ENCODE data around the gene MZT1.
"Not testable (repeated sequence)": the region's sequence is repeated elsewhere in the genome, so short reads cannot be mapped to it uniquely, and the experiment has no call there.

The MZT1 gene, protein sequence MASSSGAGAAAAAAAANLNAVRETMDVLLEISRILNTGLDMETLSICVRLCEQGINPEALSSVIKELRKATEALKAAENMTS

DNA sequence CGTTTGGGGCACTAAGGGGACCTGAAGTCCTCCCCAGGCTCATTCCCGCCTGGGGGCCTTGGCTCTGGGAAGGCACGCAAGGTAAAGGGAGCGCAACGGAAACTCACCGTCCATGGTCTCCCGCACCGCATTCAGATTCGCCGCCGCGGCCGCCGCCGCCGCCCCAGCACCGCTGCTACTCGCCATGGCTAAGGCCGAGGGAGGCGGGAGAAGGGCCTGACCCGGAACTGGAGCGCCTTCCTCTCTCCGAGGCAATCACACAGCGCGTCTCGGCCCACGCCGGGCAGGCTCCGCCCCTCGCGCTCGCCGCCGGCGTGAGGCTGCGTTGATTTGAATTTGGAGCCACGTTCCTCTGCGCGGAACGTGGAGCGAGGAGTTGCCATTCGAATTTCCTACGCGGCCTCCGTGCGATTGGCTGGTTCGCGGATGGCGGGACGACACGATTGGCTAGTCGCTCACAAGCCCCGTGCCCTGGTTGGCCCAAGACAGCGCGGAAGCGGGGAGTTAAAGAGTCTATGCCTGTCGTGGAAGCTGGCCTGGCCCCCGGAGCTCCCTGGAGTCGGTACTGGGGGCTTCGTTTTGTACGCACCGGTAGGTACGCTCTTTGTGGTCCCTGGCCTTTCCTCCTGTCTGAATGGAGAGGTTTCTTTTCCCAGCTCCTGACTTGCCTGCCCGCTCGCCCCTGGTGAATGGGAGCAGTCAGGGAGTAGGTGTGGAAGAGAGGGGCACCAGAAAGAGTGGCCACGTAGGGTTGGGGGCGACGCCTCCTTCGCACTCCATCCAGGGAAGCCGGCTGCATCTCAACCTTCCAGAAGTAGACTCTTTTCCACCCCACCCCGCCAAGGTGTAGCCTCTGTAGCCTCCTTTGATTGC is at the start of gene MZT1, which contains the start of gene BORA:
TSS of gene MZT1 (minus strand) at position 213 of the 873 bp plus-strand sequence. CDS start at position 186, 27 bp downstream.
TSS of gene BORA (plus strand) at position 507 of the 873 bp plus-strand sequence. CDS start 1,018 bp downstream, outside the sequence.
- DNase-seq, result peak; percentile 60 to 86

DNA sequence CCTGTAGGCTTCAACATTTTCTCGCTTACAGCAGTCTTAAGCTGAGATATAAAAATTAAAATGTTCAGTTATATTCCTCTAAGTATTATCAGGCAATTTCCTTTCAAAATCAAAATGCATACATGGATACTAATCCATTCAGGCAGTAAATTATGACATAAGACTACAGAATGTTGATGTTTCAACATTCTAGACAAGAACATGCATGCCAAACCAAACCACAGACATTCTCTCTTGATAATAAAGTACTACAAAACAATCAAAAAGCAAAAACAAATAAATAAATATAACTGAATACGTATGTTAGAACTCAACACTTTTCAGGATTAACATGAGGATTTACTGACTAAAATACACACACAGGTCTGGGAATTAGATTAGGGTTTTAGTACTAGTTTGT is 46.6 kb upstream of the MZT1 start:
- DNase-seq, result no peak

DNA sequence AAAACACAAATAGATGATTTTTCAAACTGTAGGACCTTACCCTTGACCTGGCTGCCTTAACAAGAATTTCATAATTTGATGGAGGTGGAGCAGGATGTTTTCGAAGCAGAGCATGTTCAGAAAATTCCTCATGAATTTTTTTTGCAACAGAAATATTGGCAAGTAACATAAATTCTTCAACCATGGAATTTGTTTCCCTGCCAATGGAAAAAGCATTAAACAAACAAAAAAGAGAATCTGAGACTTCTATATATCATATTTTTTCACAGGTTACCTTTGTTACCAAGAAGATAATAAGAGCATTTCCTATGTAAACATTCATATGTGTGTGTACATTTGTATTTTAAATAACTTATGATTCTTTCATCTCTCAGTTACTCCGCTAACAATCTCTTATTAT is 36.0 kb upstream of the MZT1 start:
- DNase-seq, result no peak

DNA sequence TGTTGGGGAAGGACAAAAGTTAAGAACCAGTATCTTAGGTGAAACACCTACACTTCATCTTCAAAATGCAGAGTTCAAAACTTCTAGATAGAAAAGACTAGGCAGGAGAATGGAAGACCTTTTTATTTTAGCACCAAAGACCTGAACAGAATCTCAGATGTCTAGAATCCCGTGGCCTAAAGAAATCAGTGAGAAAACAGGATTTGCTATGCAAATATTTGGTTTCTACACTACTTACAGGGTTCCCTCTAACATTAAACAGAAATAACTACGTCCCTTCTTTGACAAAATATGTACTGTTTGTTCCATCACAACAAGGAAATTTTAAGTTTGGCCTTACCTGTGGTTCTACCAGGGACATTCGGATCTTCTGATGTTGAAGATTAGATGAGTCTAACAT is 32.8 kb upstream of the MZT1 start:
- no peak for DNase-seq

DNA sequence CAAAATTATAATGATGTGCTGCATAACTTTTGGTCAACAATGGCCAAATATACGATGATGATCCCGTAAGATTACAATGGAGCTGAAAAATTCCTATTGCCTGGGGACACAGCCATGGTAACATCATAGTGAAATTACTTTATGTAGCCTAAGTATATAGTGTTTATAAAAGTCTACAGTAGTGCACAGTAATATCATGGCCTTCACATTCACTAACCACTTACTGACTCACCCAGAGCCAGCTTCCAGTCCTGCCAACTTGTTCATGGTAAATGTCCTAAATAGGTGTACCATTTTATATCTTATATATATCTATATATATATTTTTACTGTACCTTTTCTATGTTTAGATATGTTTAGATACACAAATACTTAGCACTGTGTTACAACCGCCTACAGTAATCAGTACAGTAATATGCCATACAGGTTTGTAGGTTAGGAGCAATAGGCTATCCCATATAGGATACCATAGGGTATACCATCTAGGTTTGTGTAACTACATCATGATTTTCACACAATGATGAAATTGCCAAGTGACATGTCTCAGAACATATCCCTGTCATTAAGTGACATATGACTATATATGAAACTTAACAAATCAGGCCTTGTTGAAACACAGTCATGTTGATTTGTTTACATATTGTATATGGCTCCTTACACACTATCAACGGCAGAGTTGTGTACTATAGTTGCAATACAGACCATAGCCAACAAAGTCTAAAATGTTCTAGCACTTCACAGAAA is 30.5 kb upstream of the MZT1 start:
- no peak for DNase-seq

DNA sequence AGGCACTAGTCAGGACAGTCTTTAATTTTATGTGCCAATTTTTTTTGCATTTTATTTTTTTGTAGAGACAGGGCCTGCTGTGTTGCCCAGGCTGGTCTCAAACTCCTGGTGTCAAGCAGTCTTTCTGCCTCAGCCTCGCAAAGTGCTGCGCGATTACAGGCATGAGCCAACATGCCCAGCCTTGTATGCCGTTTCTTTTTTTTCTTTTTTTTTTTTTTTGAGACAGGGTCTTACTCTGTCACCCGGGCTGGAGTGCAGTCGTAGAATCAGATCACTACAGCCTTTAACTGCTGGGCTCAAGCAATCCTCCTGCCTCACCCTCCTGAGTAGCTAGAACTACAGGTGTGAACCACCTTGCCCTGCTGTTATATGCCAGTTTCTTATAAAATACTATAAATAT is 26.7 kb upstream of the MZT1 start:
- DNase-seq, result no peak

DNA sequence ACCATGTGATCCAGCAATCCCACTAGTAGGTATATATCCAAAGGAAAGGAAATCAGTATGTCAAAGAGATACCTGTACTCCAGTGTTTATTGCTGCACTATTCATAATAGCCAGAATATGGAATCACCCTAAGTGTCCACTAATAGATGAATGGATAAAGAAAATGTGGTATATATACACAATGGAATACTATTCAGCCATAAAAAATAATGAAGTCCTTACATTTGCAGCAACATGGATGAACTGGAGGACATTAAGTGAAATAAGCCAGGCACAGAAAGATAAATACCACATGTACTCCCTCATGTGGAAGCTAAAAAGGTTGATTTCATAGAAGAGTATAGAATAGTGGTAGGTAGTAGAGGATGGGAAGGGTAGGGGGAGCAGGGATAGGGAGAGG is 23.8 kb upstream of the MZT1 start:
- DNase-seq, result no peak

DNA sequence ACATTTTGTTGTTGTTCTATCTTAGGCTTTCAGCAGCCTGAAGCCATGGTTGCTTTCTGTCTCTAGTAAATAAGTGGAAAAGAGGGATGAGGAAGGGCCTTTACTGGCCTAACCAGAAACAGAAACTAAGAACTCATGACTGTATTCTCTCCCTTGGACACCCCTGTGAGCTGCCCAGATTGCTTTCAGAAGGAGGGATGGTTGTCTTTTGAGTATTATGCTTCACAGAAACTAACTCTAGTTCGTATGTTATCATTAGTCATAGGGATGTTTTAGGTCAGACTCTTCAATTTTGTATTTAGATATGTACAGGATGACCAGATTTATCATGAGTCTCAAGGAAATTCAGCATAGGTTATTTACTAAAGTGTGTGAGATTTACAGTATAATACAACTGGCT is 17.8 kb upstream of the MZT1 start:
- no peak for DNase-seq

DNA sequence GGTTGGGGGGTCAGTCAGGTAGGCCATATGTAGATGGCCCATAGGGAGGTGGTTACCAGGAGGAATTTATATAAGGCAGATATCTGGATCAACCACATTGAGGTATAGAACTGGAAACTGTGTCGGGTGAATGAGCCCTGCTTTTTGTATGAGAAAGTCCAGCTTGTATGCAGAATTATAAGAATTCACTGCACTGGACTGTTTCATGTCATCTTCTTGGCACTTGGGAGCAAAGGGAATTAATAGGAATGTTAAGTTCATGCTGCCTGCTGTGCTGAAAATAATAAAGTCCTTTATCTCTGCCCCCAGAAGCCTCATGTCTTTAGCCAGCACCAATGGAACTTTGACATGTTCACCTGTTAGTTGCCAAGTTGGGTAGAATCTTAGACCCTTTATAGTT is 12.6 kb upstream of the MZT1 start:
- no peak for DNase-seq

DNA sequence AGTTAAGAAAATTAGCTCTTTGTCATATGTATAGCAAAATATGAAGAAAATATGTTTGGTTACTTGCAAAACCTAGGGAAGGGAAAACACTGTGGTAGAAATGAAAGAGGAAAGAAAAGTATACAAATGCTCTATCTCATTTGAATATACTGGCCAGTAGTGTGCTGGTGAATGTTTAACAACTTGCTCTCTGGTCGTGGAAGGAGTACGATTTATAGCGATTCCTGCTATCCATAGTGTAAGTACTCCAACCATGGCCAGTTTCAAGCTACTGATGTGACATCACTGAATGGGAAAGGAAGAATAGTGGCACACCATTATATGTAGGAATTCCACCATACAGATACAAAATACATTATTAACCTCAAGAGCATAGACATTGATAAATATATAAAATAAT is 9.6 kb upstream of the MZT1 start:
- no peak for DNase-seq

DNA sequence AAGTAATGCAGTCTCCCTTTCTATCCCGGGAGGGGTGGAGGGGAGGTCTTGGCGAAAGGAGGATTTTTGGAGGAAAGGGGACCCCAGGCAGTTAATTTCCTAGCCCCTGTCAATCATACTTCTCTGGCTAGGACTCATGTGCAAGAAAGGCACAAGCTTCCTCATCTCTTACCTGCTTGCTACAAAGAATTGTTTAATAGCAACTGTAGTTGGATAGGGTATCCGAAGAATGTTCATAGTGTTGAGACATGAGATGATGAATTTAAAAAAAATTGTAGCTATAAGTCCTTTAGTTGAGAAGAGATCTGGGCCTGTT is 819 bp upstream of the MZT1 start:
- DNase-seq, result no peak

DNA sequence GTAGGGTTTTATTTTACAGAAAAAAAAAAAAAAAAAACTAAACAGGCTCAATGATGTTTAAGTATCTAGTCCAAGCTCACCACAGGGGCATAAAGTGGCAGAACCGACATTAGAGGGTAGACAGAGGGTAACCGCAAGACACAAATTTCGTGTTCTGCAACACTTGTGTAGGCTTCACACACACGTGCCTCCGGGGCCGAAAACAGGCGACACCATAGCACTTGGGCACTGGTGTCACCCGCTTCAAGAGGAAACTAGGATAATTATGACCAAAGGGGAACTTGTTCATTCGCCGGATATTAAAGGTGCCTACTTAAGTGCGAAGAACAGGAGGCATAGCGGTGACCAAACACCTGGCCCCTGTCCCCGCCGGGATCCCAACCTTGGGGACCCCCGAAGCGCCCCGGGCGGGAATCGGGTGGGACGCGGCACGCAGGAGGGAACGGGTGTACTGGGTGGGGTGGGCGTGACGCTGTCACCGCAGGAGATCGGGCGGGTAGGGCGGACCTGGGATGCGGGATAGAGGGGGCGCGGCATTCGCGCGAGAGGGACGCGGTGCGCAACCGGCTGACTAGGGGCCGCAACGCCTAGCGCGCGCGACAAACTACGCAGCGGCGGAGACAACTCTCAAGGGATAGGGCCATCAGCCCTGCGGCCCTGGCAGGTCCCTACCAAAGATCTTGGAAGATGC is 558 bp downstream of the MZT1 start:
- no peak for DNase-seq

DNA sequence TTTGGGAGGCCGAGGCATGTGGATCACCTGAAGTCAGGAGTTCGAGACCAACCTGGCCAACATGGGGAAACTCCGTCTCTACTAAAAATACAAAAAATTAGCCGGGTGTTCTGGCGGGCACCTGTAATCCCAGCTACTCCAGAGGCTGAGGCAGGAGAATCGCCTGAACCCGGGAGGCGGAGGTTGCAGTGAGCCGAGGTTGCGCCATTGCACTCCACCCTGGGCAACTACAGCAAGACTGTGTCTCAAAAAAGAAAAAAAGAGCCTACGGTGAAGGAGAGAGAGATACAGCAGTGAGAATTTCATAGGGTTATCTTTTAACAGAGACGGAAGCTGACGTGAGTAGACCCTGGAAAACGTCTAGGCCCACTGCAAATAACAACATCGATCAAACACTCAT is 1.2 kb downstream of the MZT1 start:
- DNase-seq, result not testable (repeated sequence)

DNA sequence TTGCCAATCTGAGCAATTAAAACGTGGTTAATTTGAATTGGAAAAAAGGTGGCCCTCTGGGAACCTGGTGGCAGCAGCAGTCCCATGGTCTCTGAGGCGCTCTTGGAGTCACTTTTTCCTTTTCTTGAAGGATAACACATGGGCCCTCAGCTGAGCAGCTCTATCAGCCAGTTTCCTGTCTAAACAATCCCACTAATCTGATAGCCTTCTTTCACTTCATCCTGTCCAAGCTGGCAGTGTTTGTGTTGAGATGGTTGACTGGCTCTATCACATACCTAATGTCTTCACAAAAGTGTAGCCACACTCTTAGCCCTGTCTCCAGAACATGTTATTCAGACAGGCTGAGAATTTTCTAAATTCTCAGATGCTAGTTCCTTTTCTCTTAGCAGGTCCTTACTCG is 10.7 kb downstream of the MZT1 start:
- DNase-seq, result no peak

DNA sequence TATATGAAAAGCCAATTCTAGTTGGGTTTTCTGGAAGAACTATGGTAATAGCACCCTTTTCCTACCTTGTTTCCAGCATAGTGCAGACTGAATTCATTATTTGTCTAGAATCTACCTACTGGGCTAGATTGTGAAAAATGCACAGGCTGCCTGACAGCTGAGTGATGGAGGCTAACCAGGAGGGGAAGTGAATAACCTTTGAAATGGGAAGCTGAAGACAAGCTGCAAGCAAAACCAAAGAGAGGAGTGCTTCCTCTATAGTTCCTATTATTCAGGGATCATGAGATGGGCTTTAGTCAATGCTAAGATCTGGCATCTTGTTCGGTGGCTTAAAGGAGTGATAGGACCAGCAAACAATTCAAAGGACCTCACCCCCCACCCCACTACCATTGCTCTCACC is 26.9 kb downstream of the MZT1 start:
- DNase-seq, result no peak

DNA sequence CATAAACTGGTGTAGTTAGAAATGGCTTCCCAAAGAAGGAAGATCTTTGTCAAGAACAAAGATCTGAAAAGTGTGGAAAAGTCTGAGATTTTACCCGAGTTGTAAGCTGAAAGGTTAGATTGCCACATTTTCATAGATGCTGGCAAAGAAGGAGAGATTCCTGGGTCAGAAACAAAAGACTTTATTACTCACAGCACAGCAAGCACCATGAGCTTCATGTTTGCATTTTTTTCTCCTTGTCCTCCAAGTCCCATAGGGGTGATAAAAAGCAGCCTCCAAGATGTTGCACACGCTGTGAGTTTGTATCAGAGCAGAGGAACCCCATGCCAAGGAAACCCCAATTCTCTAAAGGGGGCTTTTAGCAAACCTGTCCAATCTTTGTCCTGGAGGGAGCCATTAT is 29.3 kb downstream of the MZT1 start:
- DNase-seq, result no peak

DNA sequence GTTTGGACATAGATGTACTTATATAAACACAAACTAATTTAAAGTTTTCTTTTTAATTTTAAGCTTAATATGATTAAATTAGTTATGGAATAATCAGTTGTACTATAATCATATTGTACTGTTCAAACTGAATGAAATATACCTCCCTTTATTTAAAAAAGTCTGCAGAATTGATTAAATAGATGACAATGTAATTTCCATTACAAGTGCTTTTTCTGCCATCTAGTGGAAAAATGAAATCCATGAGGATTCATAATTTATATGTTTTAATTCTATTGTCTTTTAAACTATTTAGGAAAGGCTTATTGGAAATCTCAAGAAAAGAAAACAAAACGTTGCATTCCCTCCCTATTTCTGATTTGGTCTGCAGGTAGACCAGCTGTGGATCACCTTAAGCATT is 30.9 kb downstream of the MZT1 start:
- no peak for DNase-seq

DNA sequence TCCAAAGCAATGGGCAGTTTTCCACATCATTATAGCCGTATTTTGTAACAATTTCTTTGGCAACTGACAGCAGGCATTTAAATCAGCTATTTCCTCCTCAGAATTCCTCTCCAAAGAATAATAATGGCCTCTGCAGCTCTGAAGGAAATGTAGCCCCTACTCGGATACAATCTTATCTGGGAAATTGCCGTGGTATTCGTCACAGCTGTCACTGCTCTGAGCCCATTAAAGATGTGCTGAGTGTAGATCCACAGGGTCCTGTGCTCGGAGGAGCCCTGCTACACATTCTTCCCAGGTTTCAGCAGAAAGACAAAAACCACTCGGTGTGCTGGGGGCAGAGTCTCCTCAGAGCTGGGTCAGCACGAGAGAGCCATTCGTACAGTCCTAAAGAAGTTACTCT is 33.1 kb downstream of the MZT1 start:
- no peak for DNase-seq

DNA sequence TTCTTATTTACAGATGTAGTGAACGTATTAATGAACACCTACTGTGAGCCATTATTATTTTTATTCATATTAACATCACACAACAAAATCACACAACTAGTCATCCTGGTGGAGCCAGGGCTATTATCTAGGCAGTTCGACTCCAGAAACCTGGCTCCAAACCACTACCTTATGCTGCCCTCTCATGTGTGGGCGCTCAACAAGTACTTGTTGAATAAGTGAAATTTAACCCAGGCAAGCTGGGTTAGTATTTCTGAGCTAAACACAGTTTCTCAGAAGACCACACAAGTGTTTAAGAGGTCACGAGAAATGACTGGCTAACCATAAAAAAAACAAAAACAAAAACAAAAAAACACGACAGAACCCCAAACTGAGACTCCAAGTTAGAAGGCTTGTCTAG is 33.6 kb downstream of the MZT1 start:
- no peak for DNase-seq

DNA sequence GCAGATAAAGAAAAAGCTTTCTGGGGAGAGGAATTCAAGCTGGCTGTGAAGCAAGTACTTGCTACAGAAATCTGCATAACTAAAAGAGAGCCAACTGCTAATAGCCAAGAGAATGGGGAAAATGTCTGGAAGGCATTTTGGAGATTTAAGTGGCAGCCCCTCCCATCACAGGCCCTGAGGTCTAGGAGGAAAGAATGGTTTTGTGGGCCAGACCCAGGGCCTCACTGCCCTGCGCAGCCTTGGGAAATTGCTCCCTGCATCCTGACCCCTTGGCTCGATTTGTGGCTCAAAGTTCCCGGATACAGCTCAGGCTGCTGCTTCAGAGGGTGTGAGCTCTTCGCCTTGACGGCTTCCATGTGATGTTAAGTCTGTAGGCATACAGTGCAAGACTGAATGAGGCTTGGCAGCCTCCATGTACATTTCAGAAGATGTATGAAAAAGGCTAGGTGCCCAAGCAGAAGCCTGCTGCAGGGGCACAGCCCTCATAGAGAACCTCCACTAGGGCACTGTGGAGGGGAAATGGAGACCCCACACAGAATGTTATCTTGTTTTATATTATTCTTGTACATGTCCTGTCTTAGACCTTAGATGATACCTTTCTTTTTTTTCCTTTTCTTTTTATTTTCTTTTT is 34.4 kb downstream of the MZT1 start:
- no peak for DNase-seq

DNA sequence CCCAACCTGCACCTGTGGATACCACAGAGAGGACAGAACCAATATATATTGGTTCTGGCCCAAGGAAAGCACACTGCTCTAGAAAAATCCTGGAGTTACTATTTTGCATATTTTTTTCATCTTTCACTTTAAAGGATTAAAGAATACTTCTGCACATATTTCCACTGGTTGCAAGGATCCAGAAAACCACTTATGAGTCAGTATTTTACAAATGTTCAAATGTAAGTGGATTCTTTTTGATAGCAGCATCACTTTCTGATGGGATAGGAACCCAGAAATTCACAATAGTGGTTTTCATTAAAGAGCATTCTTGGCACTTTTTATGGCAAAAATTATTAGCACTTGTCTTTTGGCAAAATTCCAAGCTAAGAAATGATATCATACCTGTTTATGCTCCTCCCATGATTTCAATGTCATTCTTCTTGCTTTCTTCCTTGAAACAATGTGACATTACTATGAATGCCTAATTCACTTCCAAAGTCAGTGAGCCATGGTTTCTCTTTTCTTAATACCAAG is 38.2 kb downstream of the MZT1 start:
- no peak for DNase-seq

DNA sequence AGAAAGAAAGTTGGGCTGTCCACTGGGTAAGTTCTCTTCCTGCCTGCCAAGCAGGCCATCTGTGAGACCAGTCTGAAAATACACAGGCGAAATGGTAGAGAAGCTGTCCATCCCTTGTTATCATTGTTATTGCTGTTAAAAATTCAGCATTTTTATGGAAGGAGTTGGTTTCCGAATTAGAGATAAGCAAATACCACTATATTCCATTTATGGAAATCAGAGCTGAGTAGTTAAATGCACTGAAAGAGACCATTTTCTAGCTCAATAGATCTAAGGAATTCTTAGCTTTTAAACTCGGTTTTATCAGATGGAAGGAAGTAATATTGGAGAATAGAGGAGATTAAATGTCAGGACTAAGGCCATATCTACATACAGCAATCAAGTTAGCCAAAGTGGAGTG is 40.7 kb downstream of the MZT1 start:
- no peak for DNase-seq

DNA sequence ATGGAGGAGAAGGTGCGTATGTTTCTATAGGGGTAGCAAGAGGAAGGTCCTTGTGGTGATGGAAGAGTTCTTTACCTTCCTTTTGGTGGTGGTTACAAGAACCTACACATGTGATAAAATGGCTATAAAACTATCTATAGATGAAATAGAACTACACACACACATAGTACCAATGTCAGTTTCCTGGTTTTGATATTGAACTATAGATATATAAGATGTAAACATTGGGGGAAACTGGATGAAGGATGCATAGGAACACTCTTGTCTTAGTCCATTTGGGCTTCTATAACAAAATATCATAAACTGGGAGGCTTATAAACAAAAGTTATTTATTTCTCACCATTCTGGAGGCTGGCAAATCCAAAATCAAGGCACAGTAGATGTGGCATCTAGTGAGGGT is 47.1 kb downstream of the MZT1 start:
- DNase-seq, result no peak

Measured in NCI-H446 (cell line).